ENCODE measurements around the gene C17orf75.

Gene C17orf75

GRCh38 chr17:32279891-32280716 lies 61.9 kb downstream of the C17orf75 start:
- no peaks in the 10 kb centered on the region for H3K9me3 ChIP-seq (ENCODE audit: control insufficient read depth, insufficient read depth, low read depth, low read length)
- CTCF ChIA-PET, result no interaction called here
- H3K27ac ChIP-seq (ENCODE audit: extremely low read depth, low read depth, low read length), result no peak overlapping the region
- no peak for TF ChIP-seq SETDB1 (IDR thresholded peaks at IDR 0.05; ENCODE audit: insufficient read length, low read length)
- TF ChIP-seq, protein P1, sequence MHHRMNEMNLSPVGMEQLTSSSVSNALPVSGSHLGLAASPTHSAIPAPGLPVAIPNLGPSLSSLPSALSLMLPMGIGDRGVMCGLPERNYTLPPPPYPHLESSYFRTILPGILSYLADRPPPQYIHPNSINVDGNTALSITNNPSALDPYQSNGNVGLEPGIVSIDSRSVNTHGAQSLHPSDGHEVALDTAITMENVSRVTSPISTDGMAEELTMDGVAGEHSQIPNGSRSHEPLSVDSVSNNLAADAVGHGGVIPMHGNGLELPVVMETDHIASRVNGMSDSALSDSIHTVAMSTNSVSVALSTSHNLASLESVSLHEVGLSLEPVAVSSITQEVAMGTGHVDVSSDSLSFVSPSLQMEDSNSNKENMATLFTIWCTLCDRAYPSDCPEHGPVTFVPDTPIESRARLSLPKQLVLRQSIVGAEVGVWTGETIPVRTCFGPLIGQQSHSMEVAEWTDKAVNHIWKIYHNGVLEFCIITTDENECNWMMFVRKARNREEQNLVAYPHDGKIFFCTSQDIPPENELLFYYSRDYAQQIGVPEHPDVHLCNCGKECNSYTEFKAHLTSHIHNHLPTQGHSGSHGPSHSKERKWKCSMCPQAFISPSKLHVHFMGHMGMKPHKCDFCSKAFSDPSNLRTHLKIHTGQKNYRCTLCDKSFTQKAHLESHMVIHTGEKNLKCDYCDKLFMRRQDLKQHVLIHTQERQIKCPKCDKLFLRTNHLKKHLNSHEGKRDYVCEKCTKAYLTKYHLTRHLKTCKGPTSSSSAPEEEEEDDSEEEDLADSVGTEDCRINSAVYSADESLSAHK (tag by site-specific recombination; IDR thresholded peaks at IDR 0.05), result no peak
- TF ChIP-seq SP3 (tag by site-specific recombination; IDR thresholded peaks at IDR 0.05), result no peak
- 0 out of 2 replicates have a peak, but pooled peaks have one; percentile 6 for TF ChIP-seq OSR2 (tag by site-specific recombination; IDR thresholded peaks at IDR 0.05)
- TF ChIP-seq ELK4 (IDR thresholded peaks at IDR 0.05; ENCODE audit: borderline replicate concordance, low read depth, low read length), result no peak
- no peak for TF ChIP-seq ZNF112 (tag by site-specific recombination; IDR thresholded peaks at IDR 0.05)
- TF ChIP-seq SCRT1 (tag by site-specific recombination; IDR thresholded peaks at IDR 0.05; ENCODE audit: borderline replicate concordance), result no peak
- no peak for TF ChIP-seq ZNF785 (tag by site-specific recombination; IDR thresholded peaks at IDR 0.05)
- peak; percentile 51 for TF ChIP-seq ZBTB8A (tag by site-specific recombination; IDR thresholded peaks at IDR 0.05)
- no peak for TF ChIP-seq ZNF341 (tag by site-specific recombination; IDR thresholded peaks at IDR 0.05; ENCODE audit: low read depth)
- TF ChIP-seq ZNF830 (tag by site-specific recombination; IDR thresholded peaks at IDR 0.05; ENCODE audit: low read depth), result no peak
- no peak for TF ChIP-seq SP2 (tag by site-specific recombination; IDR thresholded peaks at IDR 0.05)
- POLR2A ChIA-PET, result no interaction called here
- H3K36me3 ChIP-seq (ENCODE audit: control insufficient read depth in 2 of 2, insufficient read depth in 1 of 2, low read length in 2 of 2), result no peaks in the 10 kb centered on the region
- no peak overlapping the region for H3K4me3 ChIP-seq (ENCODE audit: low read depth, low read length)
- peaks cover 5% of the 10 kb centered on the region; the same call in 1 of the 2 replicates for H3K4me1 ChIP-seq (ENCODE audit: control insufficient read depth, insufficient read depth, low read length)

DNA sequence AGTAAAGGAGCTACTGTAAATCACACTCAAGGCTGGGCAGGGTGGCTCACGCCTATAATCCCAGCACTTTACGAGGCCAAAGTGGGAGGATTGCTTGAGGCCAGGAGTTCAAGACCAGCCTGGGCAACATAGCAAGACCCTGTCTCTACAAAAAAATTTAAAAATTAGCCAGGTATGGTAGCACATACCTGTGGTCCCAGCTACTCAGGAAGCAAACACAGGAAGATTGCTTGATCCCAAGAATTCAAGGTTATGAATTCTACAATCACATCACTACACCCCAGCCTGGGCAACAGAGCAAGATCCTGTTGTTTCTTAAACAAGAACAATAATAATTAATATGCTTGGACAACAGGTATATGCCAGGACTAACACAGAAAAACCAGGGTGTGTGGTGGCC lies 63.2 kb downstream of the C17orf75 start:
- no peaks in the 10 kb centered on the region for H3K9me3 ChIP-seq (ENCODE audit: control insufficient read depth, insufficient read depth, low read depth, low read length)
- no peak for TF ChIP-seq ZNF140 (tag by site-specific recombination; IDR thresholded peaks at IDR 0.05)
- peak; percentile 92 for TF ChIP-seq ZNF121 (tag by site-specific recombination; IDR thresholded peaks at IDR 0.05)
- ChIA-PET CTCF (interaction anchor here (0.7 to 1.2 kb wide), 2 partner anchors 40 to 42 kb away, joined by 3 read pairs; no protein-coding TSS in a partner anchor), POLR2A (interaction anchor here (0.6 to 1.6 kb wide), 2 partner anchors 8 to 1606 kb away, joined by 3 to 5 read pairs; no protein-coding TSS in a partner anchor)
- no peaks in the 10 kb centered on the region for H3K36me3 ChIP-seq (ENCODE audit: control insufficient read depth in 2 of 2, insufficient read depth in 1 of 2, low read length in 2 of 2)
- no peak overlapping the region for H3K27ac ChIP-seq (ENCODE audit: extremely low read depth, low read depth, low read length)
- H3K4me3 ChIP-seq (ENCODE audit: low read depth, low read length), result no peak overlapping the region
- peaks cover 10% of the 10 kb centered on the region; the same call in 1 of the 2 replicates for H3K4me1 ChIP-seq (ENCODE audit: control insufficient read depth, insufficient read depth, low read length)

Measured in HEK293 (cell line).